Fibroblast of skin of right quadriceps (primary cell): ENCODE results near the gene GRID1.
"Not testable (repeated sequence)": the region's sequence is repeated elsewhere in the genome, so short reads cannot be mapped to it uniquely, and the experiment has no call there.

ENCODE experiments used
- DNase-seq: peaks from one replicate; pipeline ENCODE4 v3.0.0-alpha.2; 2013

The GRID1 gene

DNA sequence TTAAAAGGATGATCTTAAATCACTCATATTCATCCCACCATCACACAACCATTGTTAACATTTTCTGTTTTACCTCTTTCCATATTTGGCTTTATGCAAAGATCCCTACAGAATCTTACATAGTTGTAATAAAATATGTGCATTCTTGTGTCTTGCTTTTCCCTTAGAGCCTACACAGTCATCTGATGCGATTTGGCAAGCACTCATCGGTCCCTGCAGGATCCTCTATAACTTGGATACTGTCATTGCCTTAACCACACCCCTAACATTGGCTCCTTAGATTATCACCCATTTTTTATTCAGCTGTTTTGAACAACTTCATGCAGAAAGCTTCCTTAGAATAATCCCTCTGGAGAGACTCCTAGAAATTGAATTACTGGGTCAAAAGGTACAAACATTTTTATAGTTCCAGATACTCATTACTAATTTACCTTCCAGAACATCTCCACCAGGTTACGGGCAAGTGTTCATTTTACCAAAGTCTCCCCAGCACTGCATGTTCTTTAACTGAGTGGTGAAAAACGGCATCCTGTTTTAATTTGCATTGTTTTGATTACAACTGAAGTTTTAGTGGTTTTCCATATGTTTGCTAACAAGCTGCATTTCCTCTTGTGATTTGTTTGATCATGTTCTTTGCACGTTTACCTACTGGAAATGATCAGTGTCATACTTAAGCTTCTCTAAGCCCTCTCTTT, 268.3 kb downstream of the GRID1 start:
- no peak for DNase-seq

GRCh38 chr10:86095061-86095460, 271.5 kb downstream of the GRID1 start:
- not testable (repeated sequence) for DNase-seq

GRCh38 chr10:86092311-86092710, 274.3 kb downstream of the GRID1 start:
- DNase-seq, result not testable (repeated sequence)

GRCh38 chr10:86091216-86091615, 275.4 kb downstream of the GRID1 start:
- no peak for DNase-seq

- DNase-seq, result no peak
Measured at GRCh38 chr10:86090807-86091206, 275.8 kb downstream of the GRID1 start.

- DNase-seq, result no peak
Measured at GRCh38 chr10:86087716-86088115, 278.9 kb downstream of the GRID1 start.

DNA sequence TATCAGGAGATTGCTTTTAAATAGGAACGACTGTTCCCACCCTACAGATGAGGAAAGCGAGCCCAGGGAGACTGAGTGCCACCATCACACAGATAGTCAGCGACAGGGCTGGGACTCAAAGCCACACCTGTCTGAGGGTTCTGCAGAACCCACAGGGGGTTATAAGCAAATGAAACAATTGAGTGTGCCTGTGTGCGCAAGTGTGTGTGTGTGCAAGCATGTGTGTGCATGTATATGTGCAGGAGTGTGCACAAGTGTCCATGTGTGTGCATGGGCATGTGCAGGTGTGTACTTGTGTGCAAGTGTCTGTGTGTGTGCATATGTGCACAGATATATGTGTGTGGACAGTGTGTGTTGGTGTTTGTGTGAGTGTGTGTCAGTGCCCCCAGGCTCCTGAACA, 280.2 kb downstream of the GRID1 start:
- no peak for DNase-seq

- no peak for DNase-seq
Measured at GRCh38 chr10:86085686-86086085, 280.9 kb downstream of the GRID1 start.

DNA sequence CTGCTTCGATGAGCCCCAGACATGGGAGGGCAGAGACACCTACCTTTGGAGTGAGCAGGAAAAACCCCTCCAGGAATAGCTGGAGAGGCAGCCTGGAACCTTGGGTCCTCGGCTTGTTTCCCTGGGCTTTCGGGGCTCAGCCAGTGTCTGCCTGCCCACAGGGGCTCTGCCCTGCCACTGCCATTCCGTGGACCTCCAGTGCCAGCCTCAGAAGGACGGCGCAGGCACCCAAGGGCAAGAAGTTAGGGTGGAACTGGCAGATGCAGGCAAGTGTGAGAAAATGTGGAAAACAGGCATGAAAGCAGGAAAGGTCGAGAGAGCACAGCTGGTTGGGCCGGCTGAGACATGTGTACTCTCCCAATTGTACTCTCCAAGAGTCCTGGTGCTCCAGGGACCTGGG, 281.5 kb downstream of the GRID1 start:
- DNase-seq, result no peak

- DNase-seq, result no peak
Measured at GRCh38 chr10:86084585-86084984, 282.0 kb downstream of the GRID1 start.

GRCh38 chr10:86083664-86084175, 282.9 kb downstream of the GRID1 start:
- DNase-seq, result no peak

- DNase-seq, result no peak
Measured at GRCh38 chr10:86083206-86083605, 283.4 kb downstream of the GRID1 start.

- DNase-seq, result no peak
Measured at GRCh38 chr10:86082556-86082955, 284.0 kb downstream of the GRID1 start.

DNA sequence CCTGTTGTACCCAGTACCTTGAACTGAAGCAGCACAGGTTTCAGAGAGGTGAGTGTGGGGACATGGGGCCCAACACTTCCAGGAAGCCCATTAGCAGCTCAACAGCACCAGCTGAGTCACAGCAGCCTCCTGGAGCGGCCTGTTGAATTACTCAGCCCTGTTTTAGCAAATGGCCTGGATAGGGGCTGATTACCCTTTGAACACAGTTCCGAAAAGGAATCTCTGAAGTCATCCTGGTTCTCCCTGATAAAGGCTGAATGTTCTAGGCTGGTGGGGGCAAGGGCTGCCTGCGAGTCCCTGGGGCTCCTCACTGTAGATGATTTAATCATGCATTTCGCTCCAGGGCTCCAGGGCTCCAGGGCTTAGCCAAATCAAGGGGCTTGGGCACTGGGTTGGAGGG, 287.5 kb downstream of the GRID1 start:
- DNase-seq, result no peak

GRCh38 chr10:86078639-86079035, 288.0 kb downstream of the GRID1 start:
- DNase-seq, result no peak

GRCh38 chr10:86077871-86078638, 288.5 kb downstream of the GRID1 start:
- no peak for DNase-seq

GRCh38 chr10:86077271-86077670, 289.3 kb downstream of the GRID1 start:
- no peak for DNase-seq

GRCh38 chr10:86076497-86076896, 290.1 kb downstream of the GRID1 start:
- DNase-seq, result not testable (repeated sequence)

- DNase-seq, result no peak
Measured at GRCh38 chr10:86075512-86075911, 291.1 kb downstream of the GRID1 start.

DNA sequence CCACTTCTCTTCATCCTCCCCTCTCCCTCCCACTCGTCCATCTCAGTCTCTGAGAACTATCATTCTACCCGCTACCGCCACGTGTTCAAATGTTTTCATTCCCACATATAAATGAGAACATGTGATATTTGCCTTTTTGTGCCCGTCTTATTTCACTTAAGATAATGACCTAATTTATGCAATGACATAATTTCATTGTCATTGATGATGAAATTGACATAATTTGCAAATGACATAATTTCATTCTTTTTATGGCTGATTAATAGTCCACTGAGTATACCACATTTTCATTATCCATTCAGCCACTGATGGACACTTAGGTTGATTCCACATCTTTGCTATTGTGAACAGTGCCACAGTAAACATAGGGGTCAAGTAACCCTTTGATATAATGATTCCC, 292.3 kb downstream of the GRID1 start:
- no peak for DNase-seq

- DNase-seq, result no peak
Measured at GRCh38 chr10:86073199-86073977, 293.2 kb downstream of the GRID1 start.

DNA sequence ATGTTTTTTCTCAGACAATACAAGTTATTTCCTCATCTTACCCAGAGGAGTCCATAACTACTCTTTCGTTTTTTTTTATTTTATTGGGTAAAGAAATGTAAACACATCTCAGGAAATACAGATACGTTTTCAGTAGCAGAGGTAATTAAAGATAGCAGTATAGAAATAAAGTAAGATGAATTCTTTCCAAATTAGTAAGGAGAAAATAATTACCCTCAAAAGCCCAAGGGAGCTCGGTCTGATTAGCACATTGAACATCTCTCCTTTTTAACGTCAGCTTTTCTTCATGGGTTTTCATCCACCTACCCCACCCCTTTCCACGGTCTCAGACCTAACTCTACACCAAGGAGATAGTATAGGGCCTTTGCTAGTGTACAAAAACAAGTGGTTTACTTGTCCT, 294.2 kb downstream of the GRID1 start:
- DNase-seq, result no peak

DNA sequence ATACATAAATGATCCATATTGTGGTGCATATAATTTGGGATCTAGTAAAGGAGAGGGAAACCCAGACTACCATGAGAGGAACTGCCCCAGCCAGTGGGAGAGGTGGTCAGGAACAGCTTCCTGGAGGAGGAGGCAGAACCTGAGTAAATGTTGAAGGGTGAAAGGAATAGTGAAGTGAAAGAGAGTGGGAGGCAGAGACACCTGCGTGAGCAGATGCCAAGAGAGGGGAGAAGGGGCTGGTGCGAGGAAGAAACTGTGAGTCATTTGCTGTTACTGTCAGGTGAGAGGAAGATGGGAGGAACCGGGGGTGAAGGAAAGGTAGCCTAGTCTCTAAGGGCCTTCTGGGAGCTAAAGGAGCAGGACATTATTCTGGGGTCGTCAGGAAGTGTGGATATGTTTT, 294.8 kb downstream of the GRID1 start:
- no peak for DNase-seq

- no peak for DNase-seq
Measured at GRCh38 chr10:86071145-86071544, 295.4 kb downstream of the GRID1 start.
